HG03571 (cell line): ENCODE results near the gene KIF1B.

Experiments used
- ATAC-seq: cut with Tn5 transposase; IDR thresholded peaks from one replicate; pipeline ENCODE4 v1.9.1; 2021; ENCODE audit not compliant: unreplicated experiment

KIF1B gene

DNA sequence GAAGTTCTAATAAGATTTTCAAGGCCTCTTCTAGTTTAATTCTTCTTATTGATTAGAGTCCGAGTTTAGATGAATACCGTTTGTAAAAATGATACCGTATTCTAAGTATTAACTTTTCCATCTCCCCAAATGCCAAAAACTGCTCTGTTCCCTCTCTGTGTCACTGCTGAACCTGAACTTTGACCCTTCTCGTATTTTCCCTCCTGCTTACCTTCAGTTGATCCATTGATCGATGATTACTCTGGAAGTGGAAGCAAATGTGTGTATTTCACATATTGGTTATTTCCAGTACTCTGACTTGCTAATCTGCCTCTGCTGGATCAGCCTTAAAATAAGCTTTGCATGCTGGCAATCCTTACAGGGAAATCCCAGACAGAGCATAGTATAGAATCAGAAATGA lies 68.5 kb downstream of the KIF1B start:
- no peak for ATAC-seq

DNA sequence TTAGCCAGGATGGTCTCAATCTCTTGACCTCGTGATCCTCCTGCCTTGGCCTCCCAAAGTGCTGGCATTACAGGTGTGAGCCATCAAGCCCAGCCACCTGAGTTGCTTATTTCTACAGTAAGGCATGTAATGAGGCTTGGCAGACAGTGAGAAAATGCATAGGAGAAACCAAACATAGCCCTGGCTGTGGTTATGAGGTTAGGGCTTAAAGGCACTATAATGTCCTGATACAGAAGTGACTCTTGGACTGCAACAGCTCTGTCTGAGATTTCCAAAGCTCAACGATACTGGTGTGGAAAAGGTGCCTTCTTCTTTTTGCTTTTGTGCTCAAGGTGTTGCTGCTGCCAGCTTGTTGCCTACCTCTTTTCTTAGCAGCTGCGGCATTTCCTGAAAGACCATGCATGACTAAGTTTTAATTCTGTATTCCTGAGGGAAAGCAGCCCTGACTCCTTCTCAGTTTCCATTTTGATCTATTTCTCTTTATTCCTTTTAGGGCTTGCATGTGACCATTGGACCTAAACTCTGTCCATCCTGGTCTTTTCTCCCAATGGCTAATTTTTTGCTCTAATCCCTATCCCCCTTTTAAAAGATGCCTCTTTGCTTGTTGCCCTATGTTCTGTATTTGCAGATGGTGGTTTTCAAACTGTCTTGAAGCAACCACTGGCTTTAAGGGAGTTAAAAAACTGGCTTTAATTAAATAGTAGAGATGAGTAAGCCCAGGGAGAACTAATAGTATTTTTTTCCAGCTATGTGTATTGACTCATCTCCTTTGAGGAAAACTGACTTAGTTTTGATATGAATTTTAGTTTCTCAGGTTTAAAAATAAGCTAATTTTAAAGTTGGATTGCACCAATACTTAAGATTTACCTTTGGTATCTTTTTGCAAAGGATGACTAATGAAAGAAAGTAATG lies 70.3 kb downstream of the KIF1B start:
- ATAC-seq, result no peak

DNA sequence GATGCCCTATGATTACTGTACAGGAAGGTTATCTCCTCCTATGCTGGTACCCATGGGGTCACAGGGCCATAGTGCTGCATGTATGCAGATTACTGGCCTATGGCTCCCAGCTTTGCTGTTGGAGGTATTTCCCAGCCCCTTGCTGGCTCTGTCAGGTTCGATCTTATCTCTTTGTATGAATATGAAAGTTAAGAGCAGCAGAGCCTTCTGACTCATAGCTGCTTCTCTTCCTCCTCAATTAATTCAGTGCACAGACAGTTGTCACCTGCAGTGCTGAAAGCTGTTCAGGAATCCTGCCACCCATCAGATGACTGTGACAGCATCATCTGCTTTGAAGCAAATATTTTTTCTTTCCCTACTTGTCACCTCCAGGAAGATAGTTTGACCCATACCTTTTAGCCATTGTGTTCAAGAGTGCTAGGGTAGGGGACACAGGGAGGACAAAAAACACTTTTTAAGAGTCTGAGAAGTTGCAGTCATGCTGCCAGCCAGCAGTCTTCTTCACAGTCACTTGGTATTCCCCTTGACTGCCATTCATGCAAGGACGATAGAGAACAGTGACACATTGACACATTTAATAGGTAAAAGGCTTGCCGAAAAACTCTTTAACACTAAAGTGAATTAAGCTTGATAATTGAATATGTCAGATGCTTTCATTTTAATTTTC lies 73.1 kb downstream of the KIF1B start:
- no peak for ATAC-seq

DNA sequence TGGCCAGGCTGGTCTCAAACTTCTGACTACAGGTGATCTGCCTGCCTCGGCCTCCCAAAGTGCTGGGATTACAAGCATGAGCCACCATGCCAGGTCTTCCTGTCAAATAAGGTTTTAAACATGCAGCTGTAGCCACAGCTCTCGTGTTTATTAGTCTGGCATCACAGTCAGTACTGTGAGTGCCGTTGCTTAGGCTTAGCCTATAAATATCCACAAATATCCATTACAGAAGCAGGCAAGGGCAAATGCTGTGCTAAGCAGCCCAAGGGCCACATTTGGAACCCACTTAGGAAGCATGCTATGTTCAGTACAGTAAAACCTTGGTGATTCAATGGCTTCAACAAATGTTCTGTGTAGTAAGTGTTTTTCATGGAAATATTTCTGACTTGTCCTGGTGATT lies 75.9 kb downstream of the KIF1B start:
- ATAC-seq, result no peak

DNA sequence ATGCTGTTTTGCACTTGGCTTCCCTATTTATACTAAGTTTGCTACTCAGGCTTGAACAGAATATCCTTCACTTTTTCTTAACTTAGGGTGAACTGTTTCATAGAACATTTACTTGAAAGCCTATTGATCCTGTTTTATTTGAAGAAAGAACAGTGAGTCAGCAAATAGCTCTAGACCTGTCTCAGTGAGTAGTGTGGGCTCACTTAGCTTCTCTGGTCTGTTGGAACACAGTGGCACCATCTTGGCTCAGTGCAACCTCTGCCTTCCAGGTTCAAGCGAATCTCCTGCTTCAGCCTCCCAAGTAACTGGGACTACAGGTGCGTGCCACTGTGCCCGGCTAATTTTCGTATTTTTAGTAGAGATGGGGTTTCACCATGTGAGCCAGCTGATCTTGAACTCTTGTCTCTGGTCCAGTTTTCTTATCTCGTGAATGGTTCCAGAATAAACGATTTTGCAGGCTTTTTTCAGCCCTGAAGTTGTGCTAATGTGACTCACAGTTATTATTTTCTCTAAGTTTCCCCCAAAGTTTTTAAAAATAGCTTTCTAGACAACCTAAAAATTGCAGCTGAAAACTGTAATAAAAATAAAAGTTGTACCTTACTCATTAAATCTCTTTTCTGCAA lies 76.8 kb downstream of the KIF1B start:
- ATAC-seq, result no peak

DNA sequence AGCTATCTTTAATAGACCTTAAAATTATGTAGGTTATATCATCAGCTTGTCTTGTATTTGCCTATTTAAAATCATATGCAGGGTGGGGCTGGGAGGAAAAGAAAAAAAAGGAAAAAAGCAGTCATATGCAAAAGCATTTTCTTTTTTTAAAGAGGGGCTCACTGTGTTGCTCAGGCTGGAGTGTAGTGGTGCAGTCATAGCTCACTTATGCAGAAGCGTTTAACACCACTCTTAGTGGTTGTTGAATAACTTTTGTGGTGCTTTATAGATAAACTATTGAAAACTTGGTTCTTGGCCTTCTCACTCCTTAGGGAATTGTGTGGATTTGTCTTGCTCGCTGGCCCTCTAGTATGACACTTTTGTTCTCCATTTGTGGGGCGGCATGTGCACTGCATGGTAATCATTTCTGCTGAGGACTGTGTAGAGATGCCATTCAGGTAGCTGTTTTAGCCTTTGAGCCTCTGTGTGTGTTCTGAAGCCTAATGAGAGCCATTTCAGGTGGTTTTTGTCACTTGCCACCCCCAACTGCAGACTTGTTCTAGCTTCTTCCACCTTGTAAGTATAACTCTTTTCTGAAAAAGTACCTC lies 77.8 kb downstream of the KIF1B start:
- ATAC-seq, result no peak

DNA sequence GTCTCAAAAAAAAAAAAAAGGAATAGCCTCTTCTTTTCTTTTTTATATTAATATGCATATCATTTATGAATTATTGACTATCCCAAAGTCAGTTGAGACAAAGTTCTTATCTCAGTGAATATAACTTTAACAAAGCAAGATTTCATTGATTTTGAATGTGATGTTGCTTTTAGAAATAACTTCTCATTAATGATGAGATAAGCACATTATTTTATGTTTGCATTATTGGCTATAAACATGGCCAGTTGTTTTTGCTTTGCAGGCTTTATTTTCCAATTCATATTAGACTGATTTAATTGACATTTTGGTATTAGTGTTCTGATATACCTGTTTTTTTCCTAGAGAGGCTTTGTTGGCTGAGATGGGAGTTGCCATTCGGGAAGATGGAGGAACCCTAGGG lies 81.3 kb downstream of the KIF1B start:
- ATAC-seq, result no peak

DNA sequence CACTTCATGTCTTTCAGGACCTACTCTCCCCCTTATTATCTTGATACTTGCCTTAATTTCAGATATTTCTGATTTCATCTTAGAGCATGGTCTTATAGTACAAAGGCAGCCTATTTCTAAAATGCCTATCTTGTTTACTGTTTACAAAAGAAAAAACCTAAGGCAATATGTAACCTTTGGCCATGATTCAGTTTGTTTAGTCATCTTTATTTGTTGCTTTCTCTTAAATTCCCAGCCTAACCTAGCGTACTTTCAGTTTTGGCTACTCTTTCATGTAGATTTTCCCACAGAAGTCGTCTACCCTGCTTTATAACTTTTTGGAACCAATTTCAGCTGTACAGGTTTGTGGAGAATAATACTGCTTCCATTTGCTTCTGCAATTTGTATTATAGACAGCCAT lies 81.8 kb downstream of the KIF1B start:
- no peak for ATAC-seq

DNA sequence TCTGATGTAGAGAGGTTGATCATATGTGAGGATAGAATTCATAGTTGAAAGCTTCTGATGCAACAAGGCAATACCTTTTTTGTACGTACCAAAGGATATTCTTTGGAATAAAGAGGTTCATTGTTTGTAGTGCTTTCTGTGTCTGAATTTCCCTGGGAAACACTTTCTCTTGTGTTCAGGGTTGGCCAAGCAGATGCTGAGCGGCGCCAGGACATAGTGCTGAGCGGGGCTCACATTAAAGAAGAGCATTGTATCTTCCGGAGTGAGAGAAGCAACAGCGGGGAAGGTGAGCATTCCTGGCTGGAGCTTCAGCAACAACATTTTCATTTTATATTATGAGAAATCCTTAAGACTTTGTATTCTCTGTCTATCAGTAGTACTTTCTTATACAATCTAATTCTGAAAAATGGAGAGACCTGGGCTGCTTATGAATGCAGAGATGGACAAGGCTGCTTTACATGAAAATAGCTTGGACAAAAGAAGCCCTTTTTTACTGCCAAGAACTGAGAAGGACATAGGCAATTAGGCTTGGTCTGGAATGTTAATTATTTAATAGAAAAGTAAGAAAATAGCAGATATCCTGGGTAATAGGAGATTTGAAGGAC lies 85.2 kb downstream of the KIF1B start:
- no peak for ATAC-seq

DNA sequence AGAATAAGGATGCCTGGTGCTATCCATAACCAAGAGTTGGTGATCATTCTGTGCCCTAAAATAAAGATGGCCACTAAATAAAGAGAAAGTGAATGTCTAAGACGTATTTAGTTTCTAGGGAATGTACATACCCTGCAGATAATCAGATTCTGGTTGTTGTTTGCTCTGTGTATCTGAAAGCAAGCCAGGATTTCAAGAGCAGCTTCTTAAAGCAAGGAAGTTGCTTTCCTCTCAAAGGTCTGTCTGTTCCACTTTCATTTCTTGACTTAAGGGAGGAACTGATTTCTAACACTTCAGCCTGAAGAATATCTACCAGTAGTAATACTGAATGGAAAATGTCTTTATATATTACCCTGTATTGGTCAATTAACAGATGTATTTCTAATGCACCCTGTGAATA lies 88.8 kb downstream of the KIF1B start:
- ATAC-seq, result no peak

DNA sequence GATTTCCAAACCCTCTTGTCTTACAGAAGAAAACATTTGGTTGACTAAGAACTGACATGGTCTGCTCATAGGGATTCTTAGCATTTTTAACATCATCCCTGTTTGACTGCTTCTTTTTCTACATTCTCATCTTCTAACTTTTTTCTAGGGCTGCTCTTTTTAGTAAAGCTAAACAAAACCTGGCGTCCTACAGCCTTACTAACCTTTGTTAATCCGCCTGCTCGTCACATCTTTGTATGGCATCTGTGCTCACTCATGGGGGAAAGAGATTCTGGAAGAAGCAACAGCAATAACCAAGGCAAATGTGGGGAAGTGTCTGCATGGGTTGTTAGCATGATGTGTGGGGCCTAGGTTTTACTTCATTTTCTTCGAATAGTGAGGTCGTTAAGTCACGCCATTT lies 92.0 kb downstream of the KIF1B start:
- ATAC-seq, result no peak

DNA sequence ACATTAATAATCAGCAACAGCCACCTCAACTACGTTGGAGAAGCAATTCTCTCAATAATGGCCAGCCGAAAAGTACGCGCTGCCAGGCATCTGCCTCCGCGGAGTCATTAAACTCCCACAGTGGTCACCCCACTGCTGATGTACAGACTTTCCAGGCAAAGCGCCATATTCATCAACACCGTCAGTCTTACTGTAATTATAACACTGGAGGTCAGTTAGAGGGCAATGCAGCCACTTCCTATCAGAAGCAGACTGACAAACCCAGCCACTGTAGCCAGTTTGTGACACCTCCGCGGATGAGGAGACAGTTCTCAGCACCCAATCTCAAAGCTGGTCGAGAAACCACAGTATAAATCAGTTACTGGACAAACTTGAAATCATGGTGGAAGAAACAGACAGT lies 93.9 kb downstream of the KIF1B start:
- ATAC-seq, result no peak

DNA sequence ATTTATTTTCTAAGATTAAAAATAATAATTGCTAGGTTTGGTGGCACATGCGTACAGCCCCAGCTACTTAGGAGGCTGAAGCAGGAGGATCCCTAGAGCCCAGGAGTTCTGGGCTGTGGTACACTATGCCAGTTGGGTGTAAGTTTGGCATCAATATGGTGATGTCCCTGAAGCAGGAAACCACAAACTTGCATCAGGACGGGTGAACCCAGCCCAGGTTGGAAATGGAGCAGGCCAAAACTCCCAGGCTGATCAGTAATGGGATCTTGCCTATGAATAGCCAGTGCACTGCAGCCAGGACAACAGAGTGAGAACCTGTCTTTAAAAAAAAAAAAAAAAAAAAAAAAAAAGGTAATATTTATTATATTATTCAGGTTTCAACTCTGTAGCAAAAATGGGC lies 96.1 kb downstream of the KIF1B start:
- ATAC-seq, result no peak

DNA sequence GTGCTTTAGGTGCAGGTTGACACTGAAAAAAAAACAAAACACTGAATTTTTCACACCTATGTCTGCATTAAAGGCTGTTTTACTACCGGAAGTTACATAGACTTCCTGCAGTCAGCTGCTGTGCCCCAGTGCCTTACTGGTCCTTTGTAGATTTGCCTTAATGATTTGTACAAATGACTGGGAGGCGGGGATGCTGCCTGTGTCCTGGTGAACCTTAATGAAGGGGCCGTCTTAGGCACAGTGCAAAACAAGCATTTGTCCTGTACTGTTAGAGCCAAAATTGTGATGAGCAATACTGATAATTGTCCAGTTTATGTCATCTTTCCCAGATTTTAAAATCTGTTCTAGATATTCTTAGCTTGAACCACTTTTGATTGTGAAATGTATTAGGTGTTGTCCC lies 97.6 kb downstream of the KIF1B start:
- no peak for ATAC-seq

DNA sequence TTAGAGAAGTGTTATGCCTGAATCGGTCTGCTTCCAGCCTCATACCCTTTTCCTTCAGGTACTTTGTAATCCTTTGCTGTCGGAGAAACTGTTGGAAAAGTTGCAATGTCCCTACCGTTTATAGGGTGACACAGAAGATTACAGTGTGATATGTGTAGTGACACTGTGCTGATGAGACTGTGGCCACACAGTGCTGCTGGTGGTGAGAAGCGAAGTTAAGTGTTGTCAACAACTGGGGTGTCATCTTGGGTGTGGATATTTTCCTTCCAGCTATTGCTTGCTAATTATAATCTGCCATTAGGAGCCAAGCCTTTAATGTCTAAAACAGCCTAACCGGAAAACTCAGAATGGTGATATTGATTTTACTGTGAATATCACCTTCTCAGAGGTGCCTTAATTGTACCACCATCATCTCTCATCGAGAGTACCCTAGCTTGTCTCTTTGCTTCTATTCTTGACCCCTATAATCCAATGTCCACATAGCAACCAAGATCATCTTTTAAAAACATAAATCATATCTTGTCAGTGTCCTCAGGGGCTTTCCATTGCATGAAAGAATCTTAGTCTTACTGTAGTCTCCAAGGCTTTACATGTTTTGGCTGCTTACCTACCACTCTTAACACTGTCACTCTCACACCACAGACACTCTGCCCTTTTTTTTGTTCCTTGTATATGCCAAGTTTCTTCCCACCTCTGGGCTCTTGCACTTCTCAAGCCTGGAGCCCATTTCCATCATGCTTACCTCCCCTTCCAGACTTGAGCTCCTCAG lies 99.1 kb downstream of the KIF1B start:
- ATAC-seq, result no peak

DNA sequence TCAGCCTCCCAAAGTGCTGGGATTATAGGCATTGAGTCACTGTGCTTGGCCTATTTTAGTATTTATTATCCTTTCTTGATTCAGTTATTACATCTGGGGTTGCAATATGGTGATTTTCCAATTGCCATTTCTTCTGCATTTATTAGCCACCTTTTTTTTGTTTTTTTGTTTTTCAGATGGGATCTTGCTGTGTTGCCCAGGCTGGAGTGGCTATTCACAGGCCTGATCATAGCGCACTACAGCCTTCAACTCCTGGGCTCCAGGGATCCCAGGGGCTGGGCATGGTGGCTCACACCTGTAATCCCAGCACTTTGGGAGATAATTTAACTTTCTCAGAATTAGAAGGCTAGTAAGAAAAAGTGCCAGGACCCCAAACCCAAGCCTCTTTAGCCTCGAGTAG lies 106.4 kb downstream of the KIF1B start:
- no peak for ATAC-seq

DNA sequence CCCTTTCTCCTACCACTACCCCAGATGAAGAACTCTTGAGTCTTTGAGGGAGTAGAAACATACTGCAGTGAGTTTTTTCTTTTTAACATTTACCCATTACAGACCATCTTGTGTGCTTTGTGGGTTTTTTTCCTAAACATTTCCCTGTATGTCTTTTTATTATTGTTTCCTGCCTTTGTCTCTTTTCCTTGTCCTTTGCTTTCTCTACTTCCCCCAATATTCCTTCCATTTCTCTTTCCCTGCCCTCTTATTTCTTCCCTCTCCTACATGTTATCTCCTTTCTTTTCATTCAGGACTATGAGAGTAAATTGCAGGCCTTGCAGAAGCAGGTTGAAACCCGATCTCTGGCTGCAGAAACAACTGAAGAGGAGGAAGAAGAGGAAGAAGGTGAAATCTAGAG lies 109.4 kb downstream of the KIF1B start:
- ATAC-seq, result no peak

DNA sequence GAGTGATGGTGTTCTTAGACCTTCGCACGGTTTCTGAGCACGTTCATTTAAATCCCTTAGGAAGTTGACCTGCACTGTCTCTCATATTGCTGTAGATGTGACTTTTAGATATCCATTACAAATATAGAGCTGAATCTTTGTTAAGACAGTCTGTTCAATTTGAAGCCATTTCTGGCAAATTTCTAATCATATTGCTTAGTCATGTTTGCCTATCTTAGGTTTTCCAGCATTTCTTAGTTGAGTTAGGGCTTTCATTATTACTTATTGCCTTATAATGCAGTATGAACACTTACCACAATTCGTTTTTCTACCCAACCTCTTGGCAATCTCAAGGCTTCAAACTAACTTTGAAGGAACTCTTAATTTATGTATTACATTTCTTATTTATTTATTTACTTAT lies 110.0 kb downstream of the KIF1B start:
- ATAC-seq, result no peak

DNA sequence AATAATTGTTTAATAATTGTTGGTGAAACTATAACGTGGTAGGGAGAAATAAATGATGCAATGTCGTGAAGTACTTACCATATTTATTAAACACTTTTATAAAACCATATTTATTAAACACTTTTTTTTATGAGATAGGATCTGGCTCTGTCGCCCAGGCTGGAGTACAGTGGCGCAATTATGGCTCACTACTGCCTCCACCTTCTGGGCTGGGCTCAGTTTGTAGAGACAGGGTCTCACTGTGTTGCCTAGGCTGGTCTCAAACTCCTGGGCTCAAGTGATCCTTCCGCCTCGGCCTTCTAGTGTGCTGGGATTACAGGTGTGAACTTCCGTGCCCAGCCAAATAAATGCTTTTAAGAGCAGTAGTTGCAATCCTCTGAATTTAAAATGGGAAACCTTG lies 112.5 kb downstream of the KIF1B start:
- no peak for ATAC-seq

DNA sequence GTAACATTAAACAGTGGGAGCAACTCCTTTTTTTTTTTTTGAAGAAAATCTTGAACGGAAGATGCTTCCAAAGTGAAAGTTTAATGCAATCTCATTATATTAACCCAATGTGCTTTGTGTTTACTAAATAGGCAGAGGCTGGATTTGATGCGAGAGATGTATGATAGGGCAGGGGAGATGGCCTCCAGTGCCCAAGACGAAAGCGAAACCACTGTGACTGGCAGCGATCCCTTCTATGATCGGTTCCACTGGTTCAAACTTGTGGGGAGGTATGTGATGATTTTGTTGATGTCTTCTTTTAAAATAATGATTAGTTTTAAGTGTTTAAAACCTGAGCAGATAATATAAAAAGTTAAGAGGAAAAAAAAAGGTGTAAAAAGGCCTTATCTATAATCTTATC lies 114.3 kb downstream of the KIF1B start:
- ATAC-seq, result no peak

DNA sequence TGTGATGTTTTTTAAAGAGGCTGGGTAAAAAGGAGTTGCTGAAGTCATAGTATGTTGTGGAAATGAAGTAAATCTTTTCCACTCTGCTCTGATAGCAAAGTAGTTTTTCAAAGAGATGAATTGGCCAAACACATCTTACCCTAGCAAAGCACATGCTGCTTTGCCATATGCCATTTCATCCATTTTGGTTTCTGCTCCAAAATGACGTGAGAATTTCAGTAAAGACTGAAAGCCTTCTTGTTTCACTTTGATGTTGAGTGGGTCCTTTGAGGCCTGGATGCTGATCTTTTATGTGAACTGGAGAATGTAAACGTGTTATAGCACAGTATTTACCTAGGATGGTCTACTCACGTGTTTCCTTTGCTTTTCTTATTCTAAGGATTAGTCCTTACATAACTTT lies 115.2 kb downstream of the KIF1B start:
- ATAC-seq, result no peak
